ENCODE data around the gene ZBTB45.
"Not testable (repeated sequence)": the region's sequence is repeated elsewhere in the genome, so short reads cannot be mapped to it uniquely, and the experiment has no call there.

The ZBTB45 gene

GRCh38 chr19:58510084-58510862 is 9.3 kb downstream of the ZBTB45 start:
- DNase-seq, result no peak

DNA sequence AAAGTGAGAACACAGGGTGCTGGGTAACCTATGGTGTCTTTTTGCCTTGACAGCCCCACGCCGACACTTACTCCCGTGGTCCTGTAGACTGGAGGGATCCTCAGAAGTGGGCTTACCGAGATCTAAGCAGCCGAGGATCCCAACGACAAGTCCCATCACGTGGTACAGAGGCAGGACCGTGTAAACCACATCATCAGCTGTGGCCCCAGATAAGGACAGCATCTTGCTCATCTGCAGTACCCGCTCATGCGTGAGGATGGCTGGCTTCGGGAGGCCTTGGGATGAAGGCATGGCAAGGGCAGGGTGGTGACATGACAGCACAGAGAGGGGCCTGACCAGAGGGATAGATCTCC is 9.9 kb downstream of the ZBTB45 start:
- DNase-seq, result no peak

DNA sequence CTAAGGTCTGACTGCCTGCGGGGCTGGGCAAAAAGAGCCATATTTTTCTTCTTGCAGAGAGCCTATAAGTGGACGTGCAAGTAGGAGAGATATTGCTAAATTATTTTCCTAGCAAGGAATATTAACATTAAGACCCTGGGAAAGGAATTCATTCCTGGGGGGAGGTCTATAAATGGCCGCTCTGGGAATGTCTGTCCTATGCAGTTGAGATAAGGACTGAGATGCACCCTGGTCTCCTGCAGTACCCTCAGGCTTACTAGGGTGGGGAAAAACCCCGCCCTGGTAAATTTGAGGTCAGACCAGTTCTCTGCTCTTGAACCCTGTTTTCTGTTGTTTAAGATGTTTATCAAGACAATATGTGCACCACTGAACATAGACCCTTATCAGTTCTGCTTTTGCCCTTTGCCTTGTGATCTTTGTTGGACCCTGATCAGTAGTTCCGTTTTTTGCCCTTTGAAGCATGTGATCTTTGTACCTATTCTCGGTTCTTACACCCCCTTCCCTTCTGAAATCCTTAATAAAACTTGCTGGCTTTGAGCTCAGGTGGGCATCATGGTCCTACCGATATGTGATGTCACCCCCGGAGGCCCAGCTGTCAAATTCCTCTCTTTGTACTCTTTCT is 11.9 kb downstream of the ZBTB45 start:
- not testable (repeated sequence) for DNase-seq

DNA sequence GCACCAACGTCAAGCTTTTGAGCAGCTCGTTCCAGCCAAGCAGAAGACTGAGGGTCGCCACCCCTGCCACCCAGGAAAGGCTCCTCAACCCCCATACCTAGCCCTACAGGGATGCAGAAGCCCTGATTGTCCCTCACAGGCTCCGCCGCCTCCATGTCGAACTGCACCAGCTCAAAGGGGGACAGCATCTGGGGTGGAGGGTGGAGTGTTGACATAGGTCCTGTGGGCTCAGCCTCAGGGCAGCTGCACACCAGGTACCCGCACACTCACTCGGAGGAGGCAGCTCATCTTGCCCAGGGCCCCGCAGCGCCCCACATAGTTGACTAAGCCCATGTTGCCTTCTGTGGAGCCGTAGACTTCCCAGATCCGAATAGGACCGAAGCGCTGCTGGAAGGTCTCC is 19.4 kb downstream of the ZBTB45 start:
- DNase-seq, result no peak

GRCh38 chr19:58499021-58499927 is 20.3 kb downstream of the ZBTB45 start:
- peak; percentile 98 for DNase-seq

- no peak for DNase-seq
These were observed 21.1 kb downstream of the ZBTB45 start for GRCh38 chr19:58498316-58499020.

DNA sequence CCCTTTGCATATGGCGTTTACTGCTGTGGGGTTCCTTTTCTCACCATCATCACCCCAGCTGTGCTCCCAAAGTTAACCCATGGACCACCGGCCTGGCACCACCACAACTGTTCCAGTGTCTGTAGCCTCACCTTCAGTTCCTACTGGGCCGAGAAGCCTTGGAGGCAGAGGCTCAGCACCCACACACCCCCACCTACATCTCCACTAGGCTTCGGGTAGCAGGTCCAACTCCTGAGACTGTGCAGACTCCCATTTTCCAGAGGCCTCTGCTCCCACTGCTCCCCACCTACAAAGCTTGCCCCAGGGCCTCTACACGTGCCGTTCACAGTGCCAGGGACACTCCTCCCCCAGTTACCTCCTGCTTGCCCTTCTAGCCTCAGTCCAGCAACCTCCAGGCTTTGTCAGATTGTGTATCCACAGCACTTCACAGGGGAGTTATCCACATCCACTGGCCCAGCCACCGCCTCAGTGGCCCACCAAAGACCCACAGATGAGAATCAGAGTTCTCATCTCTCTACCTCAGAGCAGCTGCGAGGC is 21.9 kb downstream of the ZBTB45 start:
- DNase-seq, result no peak

- no peak for DNase-seq
These were observed 27.3 kb downstream of the ZBTB45 start for GRCh38 chr19:58492265-58492664.

- DNase-seq, result no peak
These were observed 28.2 kb downstream of the ZBTB45 start for GRCh38 chr19:58491393-58491792.

DNA sequence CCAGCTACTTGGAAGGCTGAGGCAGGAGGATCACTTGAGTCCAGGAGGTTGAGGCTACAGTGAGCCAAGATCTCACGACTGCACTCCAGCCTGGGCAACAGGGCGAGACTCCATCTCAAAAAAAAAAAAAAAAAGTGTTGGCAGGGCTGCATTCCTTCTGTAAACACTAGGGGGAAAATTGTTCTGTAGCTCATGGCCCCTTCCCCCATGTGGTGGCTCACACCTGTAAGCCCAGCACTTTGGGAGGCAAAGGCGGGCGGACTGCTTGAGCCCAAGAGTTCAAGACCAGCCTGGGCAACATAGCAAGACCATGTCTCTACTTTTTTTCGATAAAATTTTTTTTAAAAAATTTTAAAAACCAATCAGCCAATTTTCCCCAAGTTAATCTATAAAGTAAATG is 35.3 kb downstream of the ZBTB45 start:
- DNase-seq, result not testable (repeated sequence)

DNA sequence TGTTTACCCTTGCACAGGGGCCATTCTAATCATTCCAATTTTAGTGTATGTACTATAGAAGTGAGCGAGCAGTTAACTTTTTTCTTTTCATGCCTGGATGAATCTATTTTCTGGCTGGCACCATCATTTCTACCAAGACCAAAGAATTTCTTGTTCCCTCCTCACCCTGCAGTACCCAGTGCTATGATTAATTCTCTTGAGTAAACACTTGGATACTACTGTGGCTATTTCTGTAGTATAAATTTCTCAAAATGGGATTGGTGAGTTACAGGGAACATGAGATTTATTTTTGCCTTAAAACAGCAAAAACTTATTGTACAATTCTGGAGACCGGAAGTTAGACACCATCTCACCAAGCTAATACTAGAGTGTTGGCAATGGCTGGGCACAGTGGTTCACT is 35.8 kb downstream of the ZBTB45 start:
- DNase-seq, result no peak

DNA sequence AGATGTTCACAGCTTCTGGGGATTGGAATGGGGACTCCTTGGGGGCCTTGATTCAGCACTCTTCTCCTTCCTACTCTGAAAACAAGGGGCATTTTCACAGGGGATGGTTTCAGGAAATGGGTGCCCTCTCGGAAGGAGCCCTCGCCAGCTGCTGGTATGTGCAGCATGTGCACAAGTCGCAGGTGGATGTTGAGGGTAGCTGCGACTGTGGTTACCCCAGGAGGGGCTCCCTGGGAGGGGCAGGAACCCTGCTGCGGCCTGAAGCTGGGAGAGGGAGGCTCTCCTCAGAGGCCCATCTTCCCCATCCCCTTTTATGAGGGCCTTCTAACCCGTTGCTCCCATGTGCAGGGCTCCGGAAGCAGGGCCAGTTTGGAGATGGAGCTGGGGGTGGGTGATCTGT is 37.2 kb downstream of the ZBTB45 start:
- no peak for DNase-seq

GRCh38 chr19:58480831-58481230 is 38.8 kb downstream of the ZBTB45 start:
- no peak for DNase-seq

- DNase-seq, result no peak
These were observed 39.2 kb downstream of the ZBTB45 start for GRCh38 chr19:58480481-58480830.

GRCh38 chr19:58479736-58480480 is 39.7 kb downstream of the ZBTB45 start:
- no peak for DNase-seq

GRCh38 chr19:58479303-58479702 is 40.3 kb downstream of the ZBTB45 start:
- DNase-seq, result no peak

GRCh38 chr19:58477871-58478270 is 41.7 kb downstream of the ZBTB45 start:
- DNase-seq, result no peak

- no peak for DNase-seq
These were observed 42.5 kb downstream of the ZBTB45 start for GRCh38 chr19:58477130-58477529.

GRCh38 chr19:58476498-58477015 is 43.1 kb downstream of the ZBTB45 start:
- no peak for DNase-seq

DNA sequence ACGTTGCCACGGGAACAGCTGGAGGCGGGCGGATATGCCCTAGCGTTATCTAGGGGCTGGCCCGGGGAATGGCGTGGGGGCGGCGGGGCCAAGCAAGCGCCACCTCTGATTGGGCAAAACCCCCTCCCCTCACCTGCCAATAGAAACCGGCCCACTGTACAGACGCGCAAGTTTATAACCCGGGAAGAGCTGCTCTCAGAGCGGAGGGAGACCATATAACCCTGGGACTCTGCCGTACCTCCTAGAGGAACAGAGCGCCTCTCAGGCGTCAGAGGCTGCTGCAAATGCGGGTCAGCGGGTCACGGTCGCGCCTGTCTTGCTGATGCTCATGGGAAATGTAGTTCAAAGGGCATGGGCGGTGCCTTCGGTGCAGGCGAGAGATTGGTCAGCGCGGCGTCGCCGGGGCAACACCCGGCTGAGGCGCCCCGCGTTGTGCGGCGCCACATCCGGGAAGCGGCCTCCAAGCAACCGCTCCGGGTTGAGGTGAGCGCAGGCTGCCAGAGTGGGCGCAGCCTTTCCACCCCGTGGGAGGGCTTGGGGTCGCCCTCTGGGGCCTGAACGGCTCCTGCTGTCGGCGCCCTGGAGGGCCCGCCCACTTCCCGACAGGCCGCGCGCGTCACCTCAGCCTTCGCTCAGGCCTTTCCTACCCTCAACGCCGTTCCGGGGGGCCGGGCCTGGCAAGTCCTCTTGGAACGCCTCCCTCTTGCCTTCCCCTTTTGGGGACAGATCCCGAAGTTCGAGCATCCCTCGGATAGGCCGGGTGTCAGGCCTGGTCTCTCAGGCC is 43.7 kb downstream of the ZBTB45 start, which contains the start of gene ZNF446:
Gene ZNF446, plus strand, starts transcription at position 639 of the 784 bp plus-strand sequence. CDS start 867 bp downstream, outside the sequence.
- DNase-seq, result peak; percentile 98
